ENCODE results near the gene CMSS1.

CMSS1 gene

DNA sequence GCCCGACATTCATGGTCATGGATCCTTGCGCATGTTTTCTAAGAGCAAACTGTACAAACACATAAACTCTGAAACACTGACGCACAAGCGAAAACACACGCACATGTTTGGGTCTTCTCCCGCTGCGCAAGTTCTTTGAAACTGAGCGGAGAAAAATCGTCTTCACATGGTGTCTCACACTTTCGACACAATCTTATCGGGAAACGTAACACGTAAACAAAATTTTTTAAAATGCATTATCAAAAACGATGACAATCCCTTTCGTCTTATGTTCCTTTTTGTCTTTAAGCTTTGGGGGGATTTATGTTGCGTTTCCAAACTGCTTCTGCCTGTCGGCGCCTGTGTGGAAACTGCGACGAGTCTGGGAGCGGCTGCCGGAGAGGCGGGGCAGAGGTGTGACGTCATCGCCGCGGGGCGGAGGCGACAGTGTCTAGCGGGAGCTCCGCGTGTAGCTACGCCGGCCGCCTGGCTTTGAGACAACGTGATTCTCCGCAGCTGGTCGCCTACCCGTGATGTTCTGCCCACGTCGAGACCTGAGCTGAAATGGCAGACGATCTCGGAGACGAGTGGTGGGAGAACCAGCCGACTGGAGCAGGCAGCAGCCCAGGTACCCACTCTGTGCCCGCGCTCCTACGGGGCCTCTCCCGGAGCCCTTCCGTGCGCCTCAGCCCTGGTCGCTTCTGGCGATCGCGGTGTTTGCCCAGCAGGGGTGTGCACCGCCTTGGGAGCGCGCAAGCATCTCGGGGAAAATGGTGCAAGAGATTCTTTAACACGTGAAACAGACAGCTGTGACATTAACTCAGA lies at the start of gene CMSS1:
CMSS1 (plus strand) TSS at position 426 of the 804 bp plus-strand sequence.
- DNase-seq (ENCODE audit: low spot score): peak; percentile 94

DNA sequence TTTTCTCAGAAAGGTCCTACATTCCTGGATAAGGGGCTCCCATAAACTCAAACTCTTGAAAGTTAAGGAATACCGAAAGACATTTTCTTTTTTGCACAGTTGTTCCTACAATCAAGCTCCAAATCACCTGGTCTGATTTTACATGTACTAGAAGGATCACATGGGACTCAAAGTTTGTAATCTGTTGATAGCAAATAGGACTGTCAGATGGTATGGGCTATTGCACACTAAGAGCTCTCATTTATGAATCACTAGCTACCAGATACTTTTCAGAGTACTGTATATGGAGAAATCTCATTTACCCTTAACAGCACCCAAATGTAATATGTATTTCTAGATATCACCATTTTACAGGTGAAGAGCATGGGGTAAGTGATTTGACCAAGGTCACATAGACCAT lies 49.5 kb upstream of the CMSS1 start:
- no peak for DNase-seq (ENCODE audit: low spot score)

DNA sequence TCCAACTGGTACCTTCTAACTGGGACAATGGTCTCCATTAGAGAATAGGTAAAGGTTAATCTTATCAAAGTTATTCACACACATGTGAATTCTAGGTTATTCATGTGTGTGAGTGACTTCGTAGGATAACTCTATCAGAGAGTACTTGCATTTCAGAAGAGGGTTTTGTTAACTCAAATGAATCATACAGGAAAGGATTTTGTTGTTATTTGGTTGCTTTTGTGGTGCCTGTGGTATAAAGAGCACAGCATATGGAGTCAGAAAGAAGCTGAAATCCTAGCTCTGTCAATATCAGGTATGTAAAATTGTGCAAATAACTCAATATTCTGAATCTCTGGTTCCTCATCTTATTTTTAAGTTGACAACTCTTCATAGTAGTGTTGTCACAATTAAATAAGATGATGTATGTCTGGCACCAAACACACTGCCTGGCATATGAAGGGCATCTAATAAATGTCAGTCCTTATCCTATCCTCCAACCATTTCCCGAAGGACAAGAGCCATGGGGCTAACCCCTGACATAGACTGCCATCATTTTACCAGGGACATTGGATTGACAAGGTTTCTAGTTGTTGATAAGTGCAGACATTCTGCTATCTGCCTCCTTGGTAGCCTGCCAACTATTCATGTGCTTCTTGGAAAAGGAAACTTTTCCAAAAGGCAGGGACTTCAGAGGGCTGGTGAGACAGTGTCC lies 48.7 kb upstream of the CMSS1 start:
- no peak for DNase-seq (ENCODE audit: low spot score)

DNA sequence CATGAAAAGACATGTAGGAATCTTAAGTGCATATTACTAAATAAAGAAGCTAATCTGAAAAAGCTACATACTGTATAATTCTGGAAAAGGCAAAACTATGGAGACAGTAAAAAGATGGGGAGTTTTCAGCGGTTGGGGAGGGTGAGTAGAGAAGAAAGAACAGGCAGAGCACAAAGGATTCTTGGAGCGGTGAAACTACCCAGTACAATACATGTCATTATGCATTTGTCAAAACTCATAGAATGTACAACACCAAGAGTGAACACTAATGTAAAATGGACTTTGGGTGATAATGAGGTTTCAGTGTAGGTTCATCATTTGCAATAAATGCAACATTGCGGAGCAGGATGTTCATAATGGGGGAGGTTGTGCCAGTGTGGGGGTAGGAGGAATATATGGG lies 45.5 kb upstream of the CMSS1 start:
- no peak for DNase-seq (ENCODE audit: low spot score)

DNA sequence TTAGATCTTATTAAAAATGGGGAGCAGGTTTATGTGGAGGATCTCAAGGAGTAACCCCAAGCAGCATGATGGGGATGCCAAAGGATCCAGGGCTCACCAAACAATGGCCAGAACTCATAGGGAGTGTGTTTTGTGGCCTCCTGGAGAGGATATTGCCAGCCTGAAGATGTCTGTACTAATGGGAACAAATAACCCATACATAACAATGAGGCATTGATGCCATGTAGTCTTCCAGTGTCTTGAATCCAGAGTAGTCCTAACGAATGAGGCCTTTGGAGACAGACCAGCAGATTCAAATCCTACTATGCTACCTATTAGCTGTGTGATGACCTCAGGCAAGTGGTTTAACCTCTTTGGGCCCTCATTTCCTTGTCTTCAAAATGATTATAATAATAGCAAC lies 45.0 kb upstream of the CMSS1 start:
- DNase-seq (ENCODE audit: low spot score): no peak

DNA sequence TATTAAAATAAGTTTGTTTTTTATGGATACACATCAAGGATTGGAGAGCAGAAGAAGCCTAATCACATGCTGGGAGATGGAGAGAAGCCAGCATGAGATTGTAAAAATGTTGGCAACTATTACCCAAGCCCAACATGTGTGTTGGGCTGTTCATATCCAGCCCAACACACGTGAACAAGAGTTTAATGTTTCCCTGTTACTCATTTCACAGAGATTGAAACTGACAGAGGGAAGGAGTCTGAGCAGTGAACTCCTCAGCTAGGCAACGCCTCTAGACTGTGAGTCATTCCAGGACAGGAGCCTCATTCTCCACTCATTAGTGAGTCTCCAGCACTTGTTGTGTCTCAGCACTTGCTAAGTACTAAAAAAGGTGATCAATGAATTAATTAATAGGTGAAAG lies 43.2 kb upstream of the CMSS1 start:
- peak; percentile 22 for DNase-seq (ENCODE audit: low spot score)

DNA sequence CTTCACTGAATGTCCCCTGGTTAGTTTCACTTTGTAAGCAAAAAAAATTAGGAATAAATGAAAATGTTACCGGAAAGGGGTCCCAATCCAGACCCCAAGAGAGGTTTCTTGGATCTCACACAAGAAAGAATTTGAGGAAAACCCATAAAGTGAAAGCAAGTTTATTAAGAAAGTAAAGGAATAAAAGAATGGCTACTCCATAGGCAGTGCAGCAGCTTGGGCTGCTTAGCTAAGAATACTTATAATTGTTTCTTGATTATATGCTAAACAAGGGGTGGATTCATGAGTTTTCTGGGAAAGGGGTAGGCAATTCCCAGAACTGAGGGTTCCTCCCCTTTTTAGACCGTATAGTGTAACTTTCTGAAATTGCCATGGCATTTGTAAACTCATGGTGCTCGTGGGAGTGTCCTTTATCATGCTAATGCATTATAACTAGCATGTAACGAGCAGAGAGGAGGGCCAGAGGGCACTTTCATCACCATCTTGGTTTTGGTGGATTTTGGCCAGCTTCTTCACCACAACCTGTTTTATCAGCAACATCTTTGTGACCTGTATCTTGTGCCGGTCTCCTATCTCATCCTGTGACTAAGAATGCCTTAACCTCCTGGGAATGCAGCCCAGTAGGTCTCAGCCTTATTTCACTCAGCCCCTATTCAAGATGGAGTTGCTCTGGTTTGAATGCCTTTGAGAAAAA lies 41.0 kb upstream of the CMSS1 start:
- DNase-seq (ENCODE audit: low spot score): no peak

DNA sequence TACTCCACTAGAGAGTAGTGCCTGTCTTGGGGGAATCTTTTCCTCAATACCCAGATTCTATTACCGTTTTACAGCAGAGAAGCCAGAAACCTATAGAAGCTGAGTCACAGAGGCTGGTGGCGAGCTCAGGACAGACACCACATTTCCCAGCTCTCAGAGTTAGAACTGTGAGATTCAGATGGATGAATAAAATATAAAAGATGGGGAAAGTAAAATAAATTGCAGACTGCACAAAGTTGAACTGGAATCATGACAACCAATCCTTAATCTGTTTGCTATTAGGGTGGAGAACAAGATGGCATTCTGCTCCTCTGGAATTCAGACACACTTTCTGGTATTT lies 40.5 kb upstream of the CMSS1 start:
- no peak for DNase-seq (ENCODE audit: low spot score)

DNA sequence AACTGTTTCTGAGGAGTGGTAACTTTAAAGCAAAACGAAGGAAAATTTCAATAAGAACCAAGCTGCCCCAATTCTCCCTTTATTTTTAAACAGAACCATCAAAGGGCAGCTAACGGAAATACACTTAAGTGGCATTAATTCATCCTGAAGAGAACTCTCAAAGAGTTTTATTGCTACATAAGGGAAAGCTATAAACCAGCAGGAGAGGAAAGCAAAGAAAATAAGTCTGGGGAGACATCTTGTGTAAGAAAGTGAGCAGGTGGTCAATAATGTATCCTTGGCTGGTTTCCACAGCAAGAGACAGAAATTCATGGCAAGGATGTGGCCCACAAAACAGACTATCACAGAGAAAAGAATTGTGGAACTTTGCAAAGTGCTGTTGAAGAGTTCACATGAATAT lies 40.0 kb upstream of the CMSS1 start:
- no peak for DNase-seq (ENCODE audit: low spot score)

DNA sequence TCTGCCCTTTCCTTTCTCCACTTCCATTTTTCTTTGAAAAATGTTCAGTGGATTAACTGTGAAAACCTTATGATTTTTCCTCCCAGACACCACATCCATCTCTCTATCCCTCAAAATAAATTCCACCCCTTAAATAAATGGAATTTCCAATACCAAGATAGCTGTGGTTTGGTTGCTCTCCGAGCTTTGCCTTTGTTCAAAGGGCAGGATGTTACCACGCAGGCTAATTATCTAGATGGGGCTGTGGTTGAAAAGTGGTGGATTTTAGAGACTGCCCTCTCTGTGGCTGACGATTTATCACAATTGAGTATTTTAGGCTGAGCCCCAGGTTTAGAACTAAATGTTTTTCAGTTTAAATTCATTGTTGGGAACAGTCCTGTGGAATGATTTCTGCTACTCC lies 36.9 kb upstream of the CMSS1 start:
- no peak for DNase-seq (ENCODE audit: low spot score)

DNA sequence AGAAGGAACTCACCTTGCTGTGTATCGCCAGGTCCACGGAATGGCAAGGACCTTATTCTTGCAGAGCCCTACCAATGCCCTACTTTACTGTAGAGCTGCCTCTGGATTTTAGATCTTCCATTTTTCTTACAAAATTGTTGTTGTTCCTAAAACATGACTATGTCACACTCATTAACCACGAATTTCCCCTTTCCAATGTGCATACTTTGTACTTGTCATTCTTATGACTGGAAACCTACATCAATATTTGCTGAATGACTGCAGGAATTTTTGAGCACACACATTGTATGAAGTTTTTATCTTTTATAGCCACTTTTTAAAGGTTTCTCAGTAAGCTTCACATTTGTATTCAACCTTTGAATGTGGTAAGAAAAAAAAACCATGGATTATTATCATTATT lies 35.9 kb upstream of the CMSS1 start:
- DNase-seq (ENCODE audit: low spot score): no peak

DNA sequence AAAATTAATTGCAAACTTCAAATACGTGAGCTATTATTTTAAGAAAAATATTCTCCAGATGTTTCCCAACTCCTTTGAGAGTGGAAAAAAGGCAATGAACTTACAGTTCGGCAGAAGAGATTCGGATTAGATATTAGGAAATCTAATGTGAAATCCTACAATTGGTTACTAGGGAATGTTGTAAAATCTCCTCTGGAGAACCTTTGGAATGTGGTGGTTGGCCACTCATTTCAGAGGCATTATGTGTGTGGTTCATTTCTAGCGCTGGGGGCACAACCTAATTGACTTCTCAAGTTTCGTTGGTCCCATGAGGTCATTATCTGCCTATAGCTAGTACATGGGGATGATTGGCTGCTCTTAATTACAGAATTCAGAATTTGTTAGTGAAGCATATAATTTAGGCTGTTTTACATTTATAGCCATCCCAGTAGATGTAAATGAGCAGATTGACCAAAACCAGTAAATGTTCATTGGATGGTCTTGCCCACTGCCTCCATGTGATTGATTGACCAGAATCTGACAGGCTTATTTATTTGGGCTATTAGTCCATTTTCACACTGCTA lies 34.6 kb upstream of the CMSS1 start:
- peak; percentile 76 for DNase-seq (ENCODE audit: low spot score)

DNA sequence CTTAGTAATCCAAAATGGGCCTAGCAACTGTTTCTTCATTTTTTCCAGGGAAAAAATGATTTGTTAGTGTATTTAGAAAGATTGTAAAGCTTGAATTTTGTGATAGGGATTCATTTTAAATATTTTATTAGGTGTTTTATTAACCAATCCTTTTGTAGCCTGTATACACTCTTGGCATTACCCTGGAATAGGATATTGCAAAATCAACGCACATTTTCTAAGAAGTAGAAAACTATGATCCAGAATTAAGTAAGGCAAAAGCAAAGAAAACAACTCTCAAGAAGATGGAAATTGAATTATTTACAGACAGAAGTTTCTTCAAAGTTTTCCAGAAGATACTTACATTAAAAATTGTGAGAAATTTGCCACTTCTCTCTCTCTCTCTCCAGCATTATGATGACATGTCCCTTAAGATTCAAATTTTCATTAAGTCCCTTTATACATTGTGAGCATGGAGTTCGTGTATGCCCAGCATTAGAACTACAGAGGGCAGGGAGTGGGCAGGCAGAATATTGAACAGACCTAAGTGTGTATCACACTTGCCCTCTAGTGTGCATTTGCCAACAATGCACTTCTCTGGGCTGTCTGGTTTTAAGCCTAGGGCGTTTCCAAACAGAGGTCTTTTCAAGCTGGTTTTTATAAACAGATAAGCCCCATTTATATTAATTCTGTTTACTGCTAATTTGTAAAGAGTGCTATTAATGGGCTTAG lies 28.5 kb upstream of the CMSS1 start:
- DNase-seq (ENCODE audit: low spot score): peak; percentile 60

DNA sequence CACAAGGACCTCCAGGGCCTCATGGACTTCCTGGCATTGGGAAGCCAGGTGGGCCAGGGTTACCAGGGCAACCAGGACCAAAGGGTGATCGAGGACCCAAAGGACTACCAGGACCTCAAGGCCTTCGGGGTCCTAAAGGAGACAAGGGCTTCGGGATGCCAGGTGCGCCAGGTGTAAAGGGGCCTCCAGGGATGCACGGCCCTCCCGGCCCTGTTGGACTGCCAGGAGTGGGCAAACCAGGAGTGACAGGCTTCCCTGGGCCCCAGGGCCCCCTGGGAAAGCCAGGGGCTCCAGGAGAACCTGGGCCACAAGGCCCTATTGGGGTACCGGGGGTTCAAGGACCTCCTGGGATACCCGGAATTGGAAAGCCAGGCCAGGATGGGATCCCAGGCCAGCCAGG lies 23.2 kb upstream of the CMSS1 start:
- DNase-seq (ENCODE audit: low spot score): no peak

DNA sequence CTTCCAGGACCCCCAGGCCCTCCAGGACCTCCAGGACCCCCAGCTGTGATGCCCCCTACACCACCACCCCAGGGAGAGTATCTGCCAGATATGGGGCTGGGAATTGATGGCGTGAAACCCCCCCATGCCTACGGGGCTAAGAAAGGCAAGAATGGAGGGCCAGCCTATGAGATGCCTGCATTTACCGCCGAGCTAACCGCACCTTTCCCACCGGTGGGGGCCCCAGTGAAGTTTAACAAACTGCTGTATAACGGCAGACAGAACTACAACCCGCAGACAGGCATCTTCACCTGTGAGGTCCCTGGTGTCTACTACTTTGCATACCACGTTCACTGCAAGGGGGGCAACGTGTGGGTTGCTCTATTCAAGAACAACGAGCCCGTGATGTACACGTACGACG lies 22.1 kb upstream of the CMSS1 start:
- no peak for DNase-seq (ENCODE audit: low spot score)

DNA sequence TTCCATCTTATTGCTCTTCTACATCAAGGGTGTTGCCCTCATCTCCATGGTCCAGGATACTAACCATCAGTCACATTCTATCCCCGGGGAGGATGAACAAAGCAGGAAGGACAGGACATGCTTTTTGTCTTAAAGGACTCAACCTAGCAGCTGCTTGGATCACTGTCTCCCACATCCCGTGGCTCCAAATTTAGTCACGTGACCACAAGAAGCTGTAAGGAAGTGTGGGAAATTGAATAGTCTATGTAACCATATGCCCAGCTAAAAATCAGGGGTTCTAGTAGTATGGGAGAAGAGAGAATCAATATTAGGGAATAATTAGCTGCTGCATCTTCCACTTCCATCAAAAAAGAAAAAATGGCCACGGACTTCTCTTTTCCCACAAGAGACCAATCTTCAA lies 18.2 kb upstream of the CMSS1 start:
- DNase-seq (ENCODE audit: low spot score): no peak

DNA sequence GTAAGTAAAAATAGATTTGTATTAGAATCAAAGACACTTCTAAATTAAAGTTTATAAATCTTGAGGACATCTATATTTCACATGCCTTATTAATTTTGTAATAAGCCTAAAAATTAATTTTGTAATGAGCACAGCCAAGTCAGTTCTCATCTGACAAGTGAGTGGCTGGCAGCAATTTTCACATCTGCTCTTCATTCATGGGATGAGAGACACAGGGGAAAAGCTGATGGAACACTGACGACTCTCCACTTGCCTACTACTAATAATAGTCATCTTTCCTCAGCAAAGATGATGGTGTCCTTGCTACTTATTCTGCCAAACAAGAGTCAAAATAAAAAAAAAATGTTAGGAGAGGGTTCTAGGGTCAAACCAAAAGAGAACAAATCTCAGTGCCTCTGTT lies 14.4 kb upstream of the CMSS1 start:
- no peak for DNase-seq (ENCODE audit: low spot score)

DNA sequence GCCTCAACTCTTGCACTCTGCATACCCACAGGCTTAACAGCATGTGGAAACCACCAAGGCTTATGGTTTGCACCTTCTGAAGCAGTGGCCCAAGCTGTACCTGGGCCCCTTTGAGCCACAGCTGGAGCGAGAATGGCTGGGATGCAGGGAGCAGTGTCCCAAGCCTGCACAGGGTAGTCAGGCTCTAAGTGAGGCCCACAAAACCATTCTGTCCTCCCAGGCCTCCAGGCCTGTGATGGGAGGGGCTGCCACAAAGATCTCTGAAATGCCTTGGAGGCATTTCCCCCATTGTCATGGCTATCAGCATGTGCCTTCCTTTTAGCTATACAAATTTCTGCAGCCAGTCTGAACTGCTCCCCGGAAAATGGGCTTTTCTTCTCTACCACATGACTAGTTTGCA lies 12.5 kb upstream of the CMSS1 start:
- DNase-seq (ENCODE audit: low spot score): no peak

DNA sequence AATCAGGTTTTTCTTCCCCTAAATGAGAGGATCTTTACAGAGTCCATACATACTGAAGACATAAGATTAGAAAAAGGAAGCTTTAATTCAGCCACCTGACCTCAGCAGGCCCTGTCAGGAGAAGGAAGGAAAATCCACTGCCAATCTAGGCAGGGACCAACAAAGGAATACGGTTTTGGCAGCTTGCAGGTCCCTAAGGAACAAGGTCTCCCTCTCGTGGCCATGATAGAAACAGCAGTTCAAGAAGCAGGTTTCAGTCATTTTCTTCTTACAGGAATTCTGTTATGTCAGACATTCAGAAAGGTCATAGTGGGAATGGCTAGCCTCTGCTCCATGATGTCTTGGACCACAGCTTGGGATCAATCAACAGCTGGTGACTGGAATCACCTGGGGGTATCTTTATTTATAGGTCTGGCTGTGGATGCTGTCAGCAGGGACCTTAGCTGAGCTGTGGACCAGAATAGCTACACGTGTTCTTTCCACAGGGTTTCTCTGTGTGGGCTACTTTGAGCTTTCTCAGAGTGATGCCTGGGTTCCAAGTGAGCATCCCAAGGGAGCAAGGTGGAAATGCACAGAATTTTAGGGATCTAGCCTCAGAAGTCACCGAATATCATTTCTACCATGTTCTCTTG lies 9.4 kb upstream of the CMSS1 start:
- DNase-seq (ENCODE audit: low spot score): peak; percentile 70

DNA sequence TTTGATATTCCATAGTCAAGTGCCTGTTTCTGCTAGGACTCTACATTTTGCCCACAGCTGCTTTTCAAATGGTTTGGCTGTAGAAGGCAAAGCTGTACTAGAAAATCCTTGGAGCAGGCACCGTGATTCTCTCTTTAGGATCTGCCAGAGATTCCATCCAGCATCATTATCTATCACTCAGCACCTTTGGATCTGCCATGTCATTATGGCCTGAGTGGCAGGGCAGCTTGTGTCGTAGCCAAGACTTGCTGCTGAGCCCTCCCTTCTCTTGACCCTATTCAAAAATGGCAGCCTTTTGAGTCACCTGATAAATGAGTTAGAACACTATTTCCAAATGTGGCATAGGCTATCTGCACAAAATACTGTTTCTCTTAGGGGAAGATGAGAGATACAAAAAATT lies 8.1 kb upstream of the CMSS1 start:
- DNase-seq (ENCODE audit: low spot score): no peak

DNA sequence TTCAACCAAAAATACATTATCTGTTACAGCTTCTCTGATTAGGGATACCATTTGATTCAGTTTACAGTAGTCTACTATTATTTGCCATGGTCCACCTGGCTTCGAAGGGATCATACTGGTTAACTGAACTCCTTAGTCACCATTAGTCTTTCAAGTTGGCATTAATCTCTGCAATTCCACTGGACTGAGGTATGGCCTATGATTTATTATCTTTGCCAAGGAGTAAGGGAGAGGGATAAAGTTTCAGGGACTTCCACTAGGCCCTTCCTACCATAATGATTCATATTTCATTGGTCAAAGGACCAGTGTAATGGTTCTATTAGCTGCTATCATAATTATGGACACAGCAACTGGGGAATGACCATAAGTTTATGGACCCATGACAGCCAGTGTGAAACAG lies 7.3 kb upstream of the CMSS1 start:
- no peak for DNase-seq (ENCODE audit: low spot score)

DNA sequence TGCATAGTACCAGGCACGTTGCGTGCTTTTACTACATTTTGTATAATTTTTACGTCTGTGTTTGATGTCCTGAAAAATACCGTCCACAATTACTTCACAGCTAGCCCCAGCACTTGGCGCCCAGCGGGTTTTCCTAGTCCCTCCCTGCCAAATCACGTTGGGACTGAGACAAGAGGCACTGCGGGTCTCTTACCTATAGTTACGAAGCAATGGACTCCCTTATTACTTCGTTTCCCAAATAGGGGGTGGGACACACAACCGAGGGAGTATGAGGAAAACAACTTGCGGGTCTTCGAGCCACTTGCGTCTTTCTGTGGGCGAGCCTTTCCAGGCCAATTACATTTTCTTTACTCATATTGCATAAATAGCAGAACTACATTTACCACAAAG lies 620 bp upstream of the CMSS1 start:
- peak; percentile 12 for DNase-seq (ENCODE audit: low spot score)
